Ovary (tissue), 9 donors: ENCODE results near the gene RASAL2. TPM values are rescaled to one million over a fixed set of nuclear protein-coding genes. Genes with fewer than 3 reads are reported as not detected.

Experiments
- DNase-seq, 5 donors: peaks; one replicate each; pipeline ENCODE4 v3.0.0-alpha.2; 2019 to 2020
- H3K27ac ChIP-seq, 2 donors: fragments of 200-600 bp; one replicate each; pipeline versions ENCODE4 v1.5.1 to v1.8.0; 2019 to 2022
- H3K27me3 ChIP-seq: fragments of 200-600 bp; one replicate; pipeline ENCODE4 v1.8.0; 2022
- H3K36me3 ChIP-seq: fragments of 200-600 bp; sonication (generic); one replicate; pipeline ENCODE4 v1.5.1; 2019
- H3K4me1 ChIP-seq: one replicate; pipeline ENCODE4 v1.8.1; 2013; ENCODE audit warnings: mild to moderate bottlenecking, moderate library complexity; ENCODE audit not compliant: insufficient read depth
- H3K4me3 ChIP-seq: fragments of 200-600 bp; sonication (generic); one replicate; pipeline ENCODE4 v1.5.1; 2017
- H3K9me3 ChIP-seq, 2 donors: fragments of 200-600 bp in 1 of 2; sonication (generic) in 1 of 2; one replicate each; pipeline versions ENCODE4 v1.5.1 to v1.8.1; 2013 to 2019; ENCODE audit warnings: mild to moderate bottlenecking in 1 of 2, moderate library complexity in 1 of 2
- CTCF ChIP-seq, 3 donors: fragments of 450-650 bp in 2 of 3; fragments of 200-600 bp in 1 of 3; IDR thresholded peaks; one replicate each; pipeline versions ENCODE4 v1.5.1 to v1.8.0; 2016 to 2022; ENCODE audit warnings: antibody characterized with exemption in 3 of 3, mild to moderate bottlenecking in 1 of 3
- EP300 ChIP-seq: sonication (generic); formaldehyde crosslinking; IDR thresholded peaks from one replicate; pipeline ENCODE4 v1.6.1; 2017; ENCODE audit warnings: antibody characterized with exemption
- POLR2A ChIP-seq: fragments of 450-650 bp; IDR thresholded peaks from one replicate; pipeline ENCODE4 v1.6.1; 2017; ENCODE audit warnings: antibody characterized with exemption, mild to moderate bottlenecking, moderate library complexity
- WGBS, 3 donors: extraction: QIAGEN DNeasy Blood & Tissue Kit in 1 of 3; methylation state at CpG; one replicate each; pipeline versions ENCODE4 v1.1.5 to v1.1.7; 2013 to 2017; 5-methylcytosine and 5-hydroxymethylcytosine counted together
- intact Hi-C, 4 donors: fragments of 100-400 bp; cut with DNase I; formaldehyde crosslinking; loops; one replicate each; pipeline versions ENCODE4 v1.11.0 to v1.15.1; 2022 to 2023
- polyA plus RNA-seq, 2 donors: library from polyadenylated mRNA; stranded (reverse); fragments of 200-250 nt in 1 of 2; fragments of 350-450 nt in 1 of 2; fragmentation: Illumina TruSeq in 1 of 2; extraction: RNeasy Lipid Tissue Mini Kit (QIAGEN cat#74804) in 1 of 2; gene quantifications; one replicate each; pipeline ENCODE4 v1.2.3, GENCODE V29; 2013 to 2014
- total RNA-seq, 7 donors: library from RNA; depleted of rRNA in 2 of 7; stranded (reverse); fragments of >200 nt in 2 of 7; fragmentation: NEBNext Ultra II Directional in 3 of 7; extraction: Animal tissue kit (Norgen Biotek cat#: 25700) in 3 of 7; gene quantifications; one replicate each; pipeline versions ENCODE4 v1.1.0 to v1.2.4, GENCODE V29; 2016 to 2023
- donor health status: DM: no; HTN: no; CAD: no; lungs with moderate emphysema.
- donor health status: DM: no; HTN: no; CAD: no.
- donor health status: Bipolar disorder and iron deficiency.
- donor health status: DM: yes; HTN: yes; CAD: no.
- donor health status: DM: no; HTN: no; CAD: no.
- donor health status: DM: yes; HTN: yes; CAD: no.

Gene RASAL2
- total and polyA plus RNA-seq, 9 donors, result 4.2 to 20.5 (median 11.5) TPM

GRCh38 chr1:178165196-178165595 lies 71.3 kb downstream of the RASAL2 start:
- WGBS, 3 donors, result 95 to 100% (median 96%) methylated on average over 1 of the region's 1 CpG
- Histone ChIP-seq H3K9me3 (no peaks in the 10 kb centered on the region), H3K36me3 (no peaks in the 10 kb centered on the region), H3K27ac (no peak overlapping the region), H3K27me3 (no peaks in the 10 kb centered on the region), H3K4me1 (no peaks in the 10 kb centered on the region), H3K4me3 (no peak overlapping the region)
- TF ChIP-seq CTCF (IDR thresholded peaks at IDR 0.05), result no peak
- no peak for TF ChIP-seq EP300
- no peak for TF ChIP-seq POLR2A
- no peak for DNase-seq
- intact Hi-C loops, result no loop called here

- intact Hi-C loops, result no loop called here
- no peaks in the 10 kb centered on the region for H3K9me3 ChIP-seq
- H3K27ac ChIP-seq, result no peak overlapping the region
- no peak for TF ChIP-seq CTCF (IDR thresholded peaks at IDR 0.05)
- TF ChIP-seq EP300, result no peak
- TF ChIP-seq POLR2A, result no peak
- H3K4me3 ChIP-seq, result no peak overlapping the region
- 79 to 81% (median 81%) methylated on average over 1 of the region's 1 CpG for WGBS, 3 donors
- H3K4me1 ChIP-seq, result no peaks in the 10 kb centered on the region
- no peak for DNase-seq
- H3K27me3 ChIP-seq, result no peaks in the 10 kb centered on the region
- no peaks in the 10 kb centered on the region for H3K36me3 ChIP-seq
Measured at GRCh38 chr1:178166429-178167024, 72.6 kb downstream of the RASAL2 start.

- Histone ChIP-seq H3K36me3 (no peaks in the 10 kb centered on the region), H3K27ac (no peak overlapping the region), H3K4me3 (no peak overlapping the region), H3K9me3 (no peaks in the 10 kb centered on the region), H3K4me1 (no peaks in the 10 kb centered on the region), H3K27me3 (no peaks in the 10 kb centered on the region)
- DNase-seq, result no peak
- 85 to 93% (median 86%) methylated on average over 2 of the region's 2 CpGs for WGBS, 3 donors
- intact Hi-C loops, result no loop called here
- TF ChIP-seq CTCF (IDR thresholded peaks at IDR 0.05) (no peak), EP300 (no peak)
Measured at GRCh38 chr1:178168536-178168935, 74.6 kb downstream of the RASAL2 start.

GRCh38 chr1:178169649-178170048 lies 75.7 kb downstream of the RASAL2 start:
- no peaks in the 10 kb centered on the region for H3K27me3 ChIP-seq
- peaks cover 1% of the 10 kb centered on the region for H3K4me1 ChIP-seq
- no peaks in the 10 kb centered on the region for H3K36me3 ChIP-seq
- no peak overlapping the region for H3K4me3 ChIP-seq
- TF ChIP-seq EP300 (no peak), CTCF (IDR thresholded peaks at IDR 0.05) (no peak), POLR2A (no peak)
- no peak for DNase-seq
- no peak overlapping the region for H3K27ac ChIP-seq
- no peaks in the 10 kb centered on the region for H3K9me3 ChIP-seq
- WGBS, 3 donors, result 81 to 98% (median 88%) methylated on average over 1 of the region's 1 CpG
- intact Hi-C loops, result no loop called here
